ENCODE data around the gene UBR3. TPM values are rescaled to one million over a fixed set of nuclear protein-coding genes. Genes with fewer than 3 reads are reported as not detected.

Gene UBR3
- total RNA-seq, 1 experiment from 2014 or later: 16.4 TPM

DNA sequence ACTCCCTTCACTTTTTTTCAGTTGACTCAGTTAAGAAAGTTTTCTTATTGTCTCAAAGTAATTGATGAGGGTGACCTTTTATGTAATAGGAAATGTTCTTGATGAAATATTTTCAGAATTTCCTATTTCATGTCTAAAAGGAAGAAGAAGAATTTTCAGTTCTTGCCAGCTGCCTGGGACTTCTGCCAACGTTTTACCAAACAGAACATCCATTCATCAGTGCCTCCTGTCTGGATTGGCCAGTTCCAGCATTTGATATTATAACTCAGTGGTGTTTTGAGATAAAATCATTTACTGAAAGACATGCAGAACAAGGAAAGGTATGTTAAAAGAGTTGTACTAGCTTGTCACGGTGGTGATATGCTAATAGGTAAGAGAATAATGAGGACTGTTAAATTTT lies 246.0 kb downstream of the UBR3 start (continued):
- TF ChIP-seq, protein P1, sequence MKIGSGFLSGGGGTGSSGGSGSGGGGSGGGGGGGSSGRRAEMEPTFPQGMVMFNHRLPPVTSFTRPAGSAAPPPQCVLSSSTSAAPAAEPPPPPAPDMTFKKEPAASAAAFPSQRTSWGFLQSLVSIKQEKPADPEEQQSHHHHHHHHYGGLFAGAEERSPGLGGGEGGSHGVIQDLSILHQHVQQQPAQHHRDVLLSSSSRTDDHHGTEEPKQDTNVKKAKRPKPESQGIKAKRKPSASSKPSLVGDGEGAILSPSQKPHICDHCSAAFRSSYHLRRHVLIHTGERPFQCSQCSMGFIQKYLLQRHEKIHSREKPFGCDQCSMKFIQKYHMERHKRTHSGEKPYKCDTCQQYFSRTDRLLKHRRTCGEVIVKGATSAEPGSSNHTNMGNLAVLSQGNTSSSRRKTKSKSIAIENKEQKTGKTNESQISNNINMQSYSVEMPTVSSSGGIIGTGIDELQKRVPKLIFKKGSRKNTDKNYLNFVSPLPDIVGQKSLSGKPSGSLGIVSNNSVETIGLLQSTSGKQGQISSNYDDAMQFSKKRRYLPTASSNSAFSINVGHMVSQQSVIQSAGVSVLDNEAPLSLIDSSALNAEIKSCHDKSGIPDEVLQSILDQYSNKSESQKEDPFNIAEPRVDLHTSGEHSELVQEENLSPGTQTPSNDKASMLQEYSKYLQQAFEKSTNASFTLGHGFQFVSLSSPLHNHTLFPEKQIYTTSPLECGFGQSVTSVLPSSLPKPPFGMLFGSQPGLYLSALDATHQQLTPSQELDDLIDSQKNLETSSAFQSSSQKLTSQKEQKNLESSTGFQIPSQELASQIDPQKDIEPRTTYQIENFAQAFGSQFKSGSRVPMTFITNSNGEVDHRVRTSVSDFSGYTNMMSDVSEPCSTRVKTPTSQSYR (CRISPR knock-in tag; IDR thresholded peaks at IDR 0.05): no peak

DNA sequence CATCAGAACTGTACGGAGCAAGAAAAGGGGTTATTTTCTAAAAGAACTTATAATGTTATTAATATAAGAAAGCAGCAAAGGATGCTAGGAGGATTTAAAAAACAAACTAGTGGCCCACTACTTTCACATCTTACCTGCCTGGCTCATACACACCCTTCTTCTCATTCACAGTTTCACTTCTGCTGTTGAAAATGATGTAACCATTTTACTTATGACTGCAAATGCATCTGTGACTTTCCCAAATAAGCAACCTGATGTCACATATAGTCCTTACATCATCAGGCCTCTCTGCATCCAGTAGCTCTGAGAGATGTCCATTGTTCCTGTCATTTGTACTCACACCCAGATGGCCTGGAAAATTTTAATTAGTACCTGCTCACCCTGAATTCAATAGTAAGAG lies 248.9 kb downstream of the UBR3 start:
- TF ChIP-seq HMGA2 (CRISPR knock-in tag; IDR thresholded peaks at IDR 0.05) (no peak), TEAD1 (CRISPR knock-in tag; IDR thresholded peaks at IDR 0.05) (no peak), NFE2L1 (CRISPR knock-in tag; IDR thresholded peaks at IDR 0.05) (no peak), SOX15 (CRISPR knock-in tag; IDR thresholded peaks at IDR 0.05) (no peak), FOXJ3 (CRISPR knock-in tag; IDR thresholded peaks at IDR 0.05; ENCODE audit: borderline replicate concordance) (no peak), NR3C1 (CRISPR knock-in tag; conservative IDR thresholded peaks at IDR 0.05; ENCODE audit: low read depth) (no peak), SP1 (CRISPR knock-in tag; conservative IDR thresholded peaks at IDR 0.05) (no peak), ZNF138 (CRISPR knock-in tag; conservative IDR thresholded peaks at IDR 0.05) (no peak)
- TF ChIP-seq, protein P2, sequence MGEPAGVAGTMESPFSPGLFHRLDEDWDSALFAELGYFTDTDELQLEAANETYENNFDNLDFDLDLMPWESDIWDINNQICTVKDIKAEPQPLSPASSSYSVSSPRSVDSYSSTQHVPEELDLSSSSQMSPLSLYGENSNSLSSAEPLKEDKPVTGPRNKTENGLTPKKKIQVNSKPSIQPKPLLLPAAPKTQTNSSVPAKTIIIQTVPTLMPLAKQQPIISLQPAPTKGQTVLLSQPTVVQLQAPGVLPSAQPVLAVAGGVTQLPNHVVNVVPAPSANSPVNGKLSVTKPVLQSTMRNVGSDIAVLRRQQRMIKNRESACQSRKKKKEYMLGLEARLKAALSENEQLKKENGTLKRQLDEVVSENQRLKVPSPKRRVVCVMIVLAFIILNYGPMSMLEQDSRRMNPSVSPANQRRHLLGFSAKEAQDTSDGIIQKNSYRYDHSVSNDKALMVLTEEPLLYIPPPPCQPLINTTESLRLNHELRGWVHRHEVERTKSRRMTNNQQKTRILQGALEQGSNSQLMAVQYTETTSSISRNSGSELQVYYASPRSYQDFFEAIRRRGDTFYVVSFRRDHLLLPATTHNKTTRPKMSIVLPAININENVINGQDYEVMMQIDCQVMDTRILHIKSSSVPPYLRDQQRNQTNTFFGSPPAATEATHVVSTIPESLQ (CRISPR knock-in tag; IDR thresholded peaks at IDR 0.05): no peak
- TF ChIP-seq, protein P3, sequence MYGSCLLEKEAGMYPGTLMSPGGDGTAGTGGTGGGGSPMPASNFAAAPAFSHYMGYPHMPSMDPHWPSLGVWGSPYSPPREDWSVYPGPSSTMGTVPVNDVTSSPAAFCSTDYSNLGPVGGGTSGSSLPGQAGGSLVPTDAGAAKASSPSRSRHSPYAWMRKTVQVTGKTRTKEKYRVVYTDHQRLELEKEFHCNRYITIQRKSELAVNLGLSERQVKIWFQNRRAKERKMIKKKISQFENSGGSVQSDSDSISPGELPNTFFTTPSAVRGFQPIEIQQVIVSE (CRISPR knock-in tag; IDR thresholded peaks at IDR 0.05; ENCODE audit: borderline replicate concordance): no peak
- no peaks in the 10 kb centered on the region for H3K27me3 Mint-ChIP-seq (ENCODE audit: low read depth)
- no peak for DNase-seq (ENCODE audit: low spot score)
- ChIA-PET CTCF (interaction anchor here (0.9 kb wide), 1 partner anchor 70 kb away, joined by 3 read pairs; no protein-coding TSS in a partner anchor), POLR2A (no interaction called here)
- H3K9me3 Mint-ChIP-seq: peaks cover 6% of the 10 kb centered on the region
- no peak overlapping the region for H3K27ac Mint-ChIP-seq
- H3K36me3 Mint-ChIP-seq: peaks cover 17% of the 10 kb centered on the region
- H3K4me3 Mint-ChIP-seq: no peak overlapping the region
- H3K4me1 Mint-ChIP-seq: peaks cover 56% of the 10 kb centered on the region
- ATAC-seq: no peak

DNA sequence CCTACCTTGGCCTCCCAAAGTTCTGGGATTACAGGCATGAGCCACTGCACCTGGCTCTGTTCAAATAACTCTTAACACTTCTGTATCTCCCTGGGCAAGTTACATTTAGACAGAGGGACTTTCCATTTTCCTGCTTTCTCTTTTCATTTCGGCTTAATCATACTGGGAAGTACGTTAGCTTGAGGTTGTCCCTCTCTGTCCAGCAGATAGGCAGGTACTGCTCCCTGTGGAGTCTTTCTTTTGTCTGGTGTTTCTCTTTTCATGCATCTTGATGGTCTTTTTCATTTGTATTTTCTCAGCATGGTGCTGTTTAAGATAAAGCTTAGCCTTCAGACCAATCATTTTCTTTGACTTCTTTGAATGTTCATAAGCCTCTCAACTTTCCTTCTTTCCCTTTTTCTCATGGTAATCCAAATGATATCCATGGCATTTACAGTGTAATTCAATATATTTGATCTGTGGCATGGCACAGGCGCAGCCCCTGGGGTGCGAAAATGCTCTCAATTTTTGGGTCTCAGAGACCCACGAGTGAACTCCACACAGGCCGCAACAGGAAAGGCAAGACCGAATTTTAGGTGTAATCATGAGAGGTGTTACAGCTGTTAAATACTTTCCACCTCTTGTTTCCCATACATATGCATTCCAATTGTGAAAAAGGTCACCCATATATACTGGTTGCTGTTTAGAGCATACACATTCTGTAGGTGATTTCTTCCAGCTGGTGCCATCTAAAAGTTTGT lies 250.7 kb downstream of the UBR3 start:
- no peak for TF ChIP-seq TEAD4 (CRISPR knock-in tag; IDR thresholded peaks at IDR 0.05)
- TF ChIP-seq GTF2I (CRISPR knock-in tag; conservative IDR thresholded peaks at IDR 0.05): 0 out of 2 replicates have a peak, but pooled peaks have one; percentile 0
- no peak for DNase-seq (ENCODE audit: low spot score)
- CTCF ChIA-PET: no interaction called here
- H3K4me1 Mint-ChIP-seq: peaks cover 62% of the 10 kb centered on the region
- POLR2A ChIA-PET: no interaction called here
- H3K9me3 Mint-ChIP-seq: no peaks in the 10 kb centered on the region
- ATAC-seq: peak; percentile 60
- peaks cover 7% of the 10 kb centered on the region; the same call in 1 of the 2 replicates for H3K36me3 Mint-ChIP-seq
- peak overlapping the region; percentile 96 for H3K27ac Mint-ChIP-seq
- H3K4me3 Mint-ChIP-seq: peak overlapping the region; percentile 8; the same call in 1 of the 2 replicates
- H3K27me3 Mint-ChIP-seq (ENCODE audit: low read depth): no peaks in the 10 kb centered on the region

DNA sequence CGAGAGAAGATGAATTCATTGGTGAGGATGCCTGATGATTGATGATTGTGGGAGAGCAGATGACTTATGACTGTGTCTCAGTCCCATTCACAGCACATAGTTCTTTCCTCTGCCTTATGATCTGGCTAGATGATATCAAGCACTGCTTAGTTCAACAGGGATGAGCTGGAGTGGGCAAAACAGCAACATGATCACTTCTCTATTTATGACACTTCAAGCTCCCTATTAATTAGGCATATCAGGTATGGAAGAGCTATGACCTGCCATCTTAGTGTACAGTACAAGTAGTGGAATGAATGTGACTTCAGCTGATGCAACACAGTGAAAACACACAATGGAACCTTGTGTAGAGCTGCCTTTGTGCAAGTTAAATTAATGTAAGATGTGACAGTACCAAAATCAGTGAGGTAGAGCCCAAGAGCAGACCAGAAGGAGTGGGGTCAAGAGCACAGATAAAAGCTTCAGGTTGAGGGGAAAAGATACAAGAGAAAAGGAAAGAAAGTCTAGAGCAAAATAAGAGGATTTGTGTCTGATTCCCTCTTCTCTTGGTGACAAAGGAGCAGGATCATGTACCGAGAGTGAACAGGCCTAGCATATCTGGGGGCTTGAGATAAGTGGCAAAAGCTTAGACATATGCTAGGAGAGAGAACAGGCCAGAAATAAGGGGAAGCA lies 257.7 kb downstream of the UBR3 start:
- no peak overlapping the region for H3K27ac Mint-ChIP-seq
- ATAC-seq (no peak), DNase-seq (ENCODE audit: low spot score) (no peak)
- H3K36me3 Mint-ChIP-seq: no peaks in the 10 kb centered on the region
- peaks cover 24% of the 10 kb centered on the region for H3K4me1 Mint-ChIP-seq
- no peak overlapping the region for H3K4me3 Mint-ChIP-seq
- H3K9me3 Mint-ChIP-seq: no peaks in the 10 kb centered on the region
- TF ChIP-seq ZNF232 (CRISPR knock-in tag; IDR thresholded peaks at IDR 0.05) (no peak), NFE2L1 (CRISPR knock-in tag; IDR thresholded peaks at IDR 0.05) (no peak), GABPB1 (CRISPR knock-in tag; IDR thresholded peaks at IDR 0.05) (peak; percentile 80)
- TF ChIP-seq, protein P4, sequence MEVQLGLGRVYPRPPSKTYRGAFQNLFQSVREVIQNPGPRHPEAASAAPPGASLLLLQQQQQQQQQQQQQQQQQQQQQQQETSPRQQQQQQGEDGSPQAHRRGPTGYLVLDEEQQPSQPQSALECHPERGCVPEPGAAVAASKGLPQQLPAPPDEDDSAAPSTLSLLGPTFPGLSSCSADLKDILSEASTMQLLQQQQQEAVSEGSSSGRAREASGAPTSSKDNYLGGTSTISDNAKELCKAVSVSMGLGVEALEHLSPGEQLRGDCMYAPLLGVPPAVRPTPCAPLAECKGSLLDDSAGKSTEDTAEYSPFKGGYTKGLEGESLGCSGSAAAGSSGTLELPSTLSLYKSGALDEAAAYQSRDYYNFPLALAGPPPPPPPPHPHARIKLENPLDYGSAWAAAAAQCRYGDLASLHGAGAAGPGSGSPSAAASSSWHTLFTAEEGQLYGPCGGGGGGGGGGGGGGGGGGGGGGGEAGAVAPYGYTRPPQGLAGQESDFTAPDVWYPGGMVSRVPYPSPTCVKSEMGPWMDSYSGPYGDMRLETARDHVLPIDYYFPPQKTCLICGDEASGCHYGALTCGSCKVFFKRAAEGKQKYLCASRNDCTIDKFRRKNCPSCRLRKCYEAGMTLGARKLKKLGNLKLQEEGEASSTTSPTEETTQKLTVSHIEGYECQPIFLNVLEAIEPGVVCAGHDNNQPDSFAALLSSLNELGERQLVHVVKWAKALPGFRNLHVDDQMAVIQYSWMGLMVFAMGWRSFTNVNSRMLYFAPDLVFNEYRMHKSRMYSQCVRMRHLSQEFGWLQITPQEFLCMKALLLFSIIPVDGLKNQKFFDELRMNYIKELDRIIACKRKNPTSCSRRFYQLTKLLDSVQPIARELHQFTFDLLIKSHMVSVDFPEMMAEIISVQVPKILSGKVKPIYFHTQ (CRISPR knock-in tag; IDR thresholded peaks at IDR 0.05): no peak
- ChIA-PET CTCF (interaction anchor here (0.5 to 0.9 kb wide), 2 partner anchors 12 to 633 kb away, joined by 3 read pairs; no protein-coding TSS in a partner anchor), POLR2A (no interaction called here)
- H3K27me3 Mint-ChIP-seq (ENCODE audit: low read depth): no peaks in the 10 kb centered on the region

Data from WTC11 (cell line).